Fibroblast of pulmonary artery (primary cell): ENCODE results near the gene GNE.
"Not testable (repeated sequence)": the region's sequence is repeated elsewhere in the genome, so short reads cannot be mapped to it uniquely, and the experiment has no call there.

Experiments
- DNase-seq: peaks from one replicate; pipeline ENCODE4 v3.0.0-alpha.2; 2010; ENCODE audit warnings: low read depth
- H3K4me3 ChIP-seq: replicated peaks from 2 replicates; pipeline ENCODE4 v1.5.1; 2011; ENCODE audit warnings: low read depth, mild to moderate bottlenecking, control low read depth, low read length, moderate library complexity
- TF ChIP-seq, protein P1 (sequence below): IDR thresholded peaks from 2 replicates; pipeline ENCODE4 v1.5.1; 2011; ENCODE audit warnings: mild to moderate bottlenecking, control low read depth, low read length, inconsistent platforms; ENCODE audit errors: missing control alignments

The GNE gene

GRCh38 chr9:36188212-36188611, 70.0 kb downstream of the GNE start:
- TF ChIP-seq, protein P1, sequence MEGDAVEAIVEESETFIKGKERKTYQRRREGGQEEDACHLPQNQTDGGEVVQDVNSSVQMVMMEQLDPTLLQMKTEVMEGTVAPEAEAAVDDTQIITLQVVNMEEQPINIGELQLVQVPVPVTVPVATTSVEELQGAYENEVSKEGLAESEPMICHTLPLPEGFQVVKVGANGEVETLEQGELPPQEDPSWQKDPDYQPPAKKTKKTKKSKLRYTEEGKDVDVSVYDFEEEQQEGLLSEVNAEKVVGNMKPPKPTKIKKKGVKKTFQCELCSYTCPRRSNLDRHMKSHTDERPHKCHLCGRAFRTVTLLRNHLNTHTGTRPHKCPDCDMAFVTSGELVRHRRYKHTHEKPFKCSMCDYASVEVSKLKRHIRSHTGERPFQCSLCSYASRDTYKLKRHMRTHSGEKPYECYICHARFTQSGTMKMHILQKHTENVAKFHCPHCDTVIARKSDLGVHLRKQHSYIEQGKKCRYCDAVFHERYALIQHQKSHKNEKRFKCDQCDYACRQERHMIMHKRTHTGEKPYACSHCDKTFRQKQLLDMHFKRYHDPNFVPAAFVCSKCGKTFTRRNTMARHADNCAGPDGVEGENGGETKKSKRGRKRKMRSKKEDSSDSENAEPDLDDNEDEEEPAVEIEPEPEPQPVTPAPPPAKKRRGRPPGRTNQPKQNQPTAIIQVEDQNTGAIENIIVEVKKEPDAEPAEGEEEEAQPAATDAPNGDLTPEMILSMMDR: no peak
- DNase-seq: no peak
- no peak overlapping the region for H3K4me3 ChIP-seq

GRCh38 chr9:36187414-36187813, 70.8 kb downstream of the GNE start:
- no peak overlapping the region for H3K4me3 ChIP-seq
- peak; percentile 58 for DNase-seq
- TF ChIP-seq, protein P1: no peak

- not testable (repeated sequence) for DNase-seq, H3K4me3 ChIP-seq
Measured at GRCh38 chr9:36180243-36180642, 78.0 kb downstream of the GNE start.

DNA sequence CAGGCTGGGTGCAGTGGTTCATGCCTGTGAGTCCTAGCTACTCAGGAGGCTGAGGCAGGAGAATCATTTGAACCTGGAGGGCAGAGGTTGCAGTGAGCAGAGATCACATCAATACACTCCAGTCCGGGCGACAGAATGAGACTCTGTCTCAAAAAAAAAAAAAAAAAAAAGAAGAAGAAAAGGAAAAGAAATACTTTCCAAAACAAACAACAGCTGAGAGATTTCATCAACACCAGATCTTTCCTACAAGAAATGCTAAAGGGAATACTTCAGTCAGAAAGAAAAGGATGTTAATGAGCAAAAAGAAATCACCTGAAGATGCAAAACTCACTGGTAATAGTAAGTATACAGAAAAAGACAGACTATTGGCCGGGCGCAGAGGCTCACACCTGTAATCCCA, 80.7 kb downstream of the GNE start:
- TF ChIP-seq, protein P1: no peak
- no peak for DNase-seq
- no peak overlapping the region for H3K4me3 ChIP-seq

GRCh38 chr9:36176496-36176895, 81.8 kb downstream of the GNE start:
- H3K4me3 ChIP-seq, DNase-seq: not testable (repeated sequence)

DNA sequence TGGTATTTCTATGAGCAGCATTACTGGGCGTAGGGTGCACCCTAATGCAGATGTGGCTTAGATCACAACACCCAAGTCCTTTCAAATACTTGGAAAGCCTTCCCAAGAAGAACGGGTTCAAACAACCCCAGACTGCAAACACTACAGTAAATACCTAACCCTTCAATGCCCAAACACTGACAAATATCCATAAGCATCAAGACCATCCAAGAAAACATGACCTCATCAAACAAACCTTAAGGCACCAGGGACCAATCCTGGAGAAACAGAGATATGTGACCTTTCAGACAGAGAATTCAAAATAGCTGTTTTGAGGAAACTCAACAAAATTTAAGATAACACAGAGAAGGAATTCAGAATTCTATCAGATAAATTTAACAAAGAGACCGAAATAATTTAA, 83.0 kb downstream of the GNE start:
- not testable (repeated sequence) for H3K4me3 ChIP-seq, DNase-seq

DNA sequence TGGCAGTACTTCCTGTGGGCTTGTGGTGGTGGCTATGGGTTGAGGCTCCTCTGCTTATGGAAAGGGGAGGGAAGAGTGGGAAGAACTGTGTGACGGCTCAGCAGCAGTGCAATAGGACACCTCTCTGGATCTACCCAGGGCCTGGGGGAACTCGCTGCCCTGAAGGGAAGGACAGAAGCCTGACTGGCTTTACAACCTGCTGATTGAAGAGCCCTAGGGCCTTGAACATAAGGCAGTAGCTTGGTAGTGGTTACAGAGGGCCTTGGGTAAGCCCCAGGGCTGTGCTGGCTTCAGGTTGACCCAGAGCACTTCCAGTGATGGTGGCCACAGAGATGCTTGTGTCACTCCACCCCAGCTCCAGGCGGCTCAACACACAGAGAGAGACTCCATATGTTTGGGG, 83.5 kb downstream of the GNE start:
- TF ChIP-seq, protein P1: no peak
- no peak for DNase-seq
- H3K4me3 ChIP-seq: no peak overlapping the region

- no peak overlapping the region for H3K4me3 ChIP-seq
- TF ChIP-seq, protein P1: no peak
- no peak for DNase-seq
Measured at GRCh38 chr9:36174271-36174670, 84.0 kb downstream of the GNE start.

- TF ChIP-seq, protein P1: no peak
- no peak overlapping the region for H3K4me3 ChIP-seq
- DNase-seq: no peak
Measured at GRCh38 chr9:36173861-36174260, 84.4 kb downstream of the GNE start.
